ENCODE results near the gene TXNRD2.
"Not testable (repeated sequence)": the region's sequence is repeated elsewhere in the genome, so short reads cannot be mapped to it uniquely, and the experiment has no call there.

The TXNRD2 gene

DNA sequence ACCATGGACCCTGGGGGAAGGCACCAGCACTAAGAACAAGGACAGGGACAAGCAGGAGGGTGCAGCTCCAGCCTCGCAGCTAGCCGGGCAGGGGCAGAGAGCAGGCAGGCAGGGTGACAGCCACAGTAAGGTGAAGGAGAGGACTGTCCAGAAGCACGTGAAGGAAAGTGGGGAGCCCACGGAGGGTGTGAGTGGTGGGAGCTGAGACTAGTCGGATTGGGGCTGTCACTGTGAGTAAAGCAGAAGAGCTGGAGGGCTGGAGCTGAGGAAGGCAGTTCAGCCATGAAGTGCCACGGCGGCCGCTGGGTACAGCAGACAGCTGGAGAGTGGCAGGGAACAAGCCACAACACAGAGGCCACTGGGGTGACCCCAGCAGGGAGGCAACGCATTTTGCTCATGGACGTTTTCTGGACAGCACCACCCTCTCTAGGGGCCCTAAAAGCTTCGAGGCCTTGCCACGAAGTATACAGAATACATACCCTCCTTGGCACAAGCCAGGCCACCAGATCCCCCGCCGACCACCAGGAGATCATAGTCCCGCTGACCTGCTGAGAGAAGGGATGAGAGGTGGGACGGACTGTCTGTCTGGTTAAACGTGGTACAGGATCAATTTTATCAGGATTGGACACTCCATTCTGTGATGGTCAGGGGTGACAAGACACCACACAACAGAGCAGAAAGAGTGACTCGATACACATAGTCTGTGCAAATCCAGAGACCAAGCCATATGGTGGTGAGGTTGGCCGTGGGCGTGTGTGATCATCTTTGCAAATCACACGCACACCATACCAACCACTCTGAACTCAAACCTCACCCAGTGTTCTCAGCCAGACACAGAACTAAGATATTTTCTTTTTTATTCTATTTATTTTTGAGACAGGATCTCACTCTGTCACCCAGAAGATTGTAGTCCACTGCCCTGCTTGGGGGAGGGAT lies 10.8 kb downstream of the TXNRD2 start:
- DNase-seq (ENCODE audit: low spot score) = peak; percentile 18
- in situ Hi-C loops (cut with MboI; ENCODE audit: low sequenced_read_pairs, unreplicated experiment) = no loop called here
- TF ChIP-seq, protein P1, sequence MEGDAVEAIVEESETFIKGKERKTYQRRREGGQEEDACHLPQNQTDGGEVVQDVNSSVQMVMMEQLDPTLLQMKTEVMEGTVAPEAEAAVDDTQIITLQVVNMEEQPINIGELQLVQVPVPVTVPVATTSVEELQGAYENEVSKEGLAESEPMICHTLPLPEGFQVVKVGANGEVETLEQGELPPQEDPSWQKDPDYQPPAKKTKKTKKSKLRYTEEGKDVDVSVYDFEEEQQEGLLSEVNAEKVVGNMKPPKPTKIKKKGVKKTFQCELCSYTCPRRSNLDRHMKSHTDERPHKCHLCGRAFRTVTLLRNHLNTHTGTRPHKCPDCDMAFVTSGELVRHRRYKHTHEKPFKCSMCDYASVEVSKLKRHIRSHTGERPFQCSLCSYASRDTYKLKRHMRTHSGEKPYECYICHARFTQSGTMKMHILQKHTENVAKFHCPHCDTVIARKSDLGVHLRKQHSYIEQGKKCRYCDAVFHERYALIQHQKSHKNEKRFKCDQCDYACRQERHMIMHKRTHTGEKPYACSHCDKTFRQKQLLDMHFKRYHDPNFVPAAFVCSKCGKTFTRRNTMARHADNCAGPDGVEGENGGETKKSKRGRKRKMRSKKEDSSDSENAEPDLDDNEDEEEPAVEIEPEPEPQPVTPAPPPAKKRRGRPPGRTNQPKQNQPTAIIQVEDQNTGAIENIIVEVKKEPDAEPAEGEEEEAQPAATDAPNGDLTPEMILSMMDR (IDR thresholded peaks at IDR 0.05; ENCODE audit: borderline replicate concordance, control extremely low read depth, extremely low read depth, insufficient read depth, missing control alignments) = no peak

DNA sequence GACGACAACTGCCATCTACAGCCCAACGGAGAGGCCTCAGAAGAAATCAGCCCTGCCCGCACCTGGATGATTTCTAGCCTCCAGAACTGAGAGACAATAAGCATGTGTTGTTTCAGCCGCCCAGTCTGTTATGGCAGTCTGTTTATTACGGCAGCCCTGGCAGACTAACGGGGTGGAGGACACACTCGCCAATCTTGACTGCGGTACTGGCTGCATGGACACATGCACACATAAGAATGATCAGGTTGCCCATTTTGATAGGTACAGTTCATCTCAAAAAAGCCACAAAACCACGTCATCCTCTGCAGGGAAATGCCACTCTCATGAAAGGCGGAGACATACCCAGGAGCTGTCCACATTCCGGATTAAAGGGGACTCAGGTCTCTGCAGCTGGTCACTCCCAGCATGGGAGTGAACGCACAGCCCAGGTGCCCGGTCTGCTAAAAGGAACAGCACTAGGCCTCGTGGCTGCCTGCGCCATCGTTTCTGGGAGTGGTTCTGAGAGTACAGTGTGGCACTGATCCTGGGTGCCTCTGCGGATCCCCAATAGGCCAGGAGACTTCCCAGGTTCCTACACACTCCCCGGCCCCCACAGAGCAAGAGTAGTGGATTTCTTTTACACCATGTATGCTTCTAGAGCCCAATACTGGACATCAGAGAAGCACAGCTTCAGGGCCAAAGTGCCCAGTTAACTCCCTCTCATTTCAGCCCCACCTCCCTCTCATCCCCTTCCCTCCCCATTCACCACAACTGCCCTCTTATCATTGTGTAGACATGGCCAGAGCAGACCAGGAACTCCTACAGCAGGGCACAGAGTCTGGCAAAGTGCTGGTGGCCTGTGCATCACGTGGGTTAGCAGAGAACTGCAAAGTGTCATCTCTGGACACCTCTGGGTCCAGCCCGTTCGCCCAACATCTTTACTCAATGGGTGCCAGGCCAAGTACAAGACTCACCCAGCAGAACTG lies 11.8 kb downstream of the TXNRD2 start:
- TF ChIP-seq, protein P1 (IDR thresholded peaks at IDR 0.05; ENCODE audit: borderline replicate concordance, control extremely low read depth, extremely low read depth, insufficient read depth, missing control alignments) = no peak
- in situ Hi-C loops (cut with MboI; ENCODE audit: low sequenced_read_pairs, unreplicated experiment) = no loop called here

DNA sequence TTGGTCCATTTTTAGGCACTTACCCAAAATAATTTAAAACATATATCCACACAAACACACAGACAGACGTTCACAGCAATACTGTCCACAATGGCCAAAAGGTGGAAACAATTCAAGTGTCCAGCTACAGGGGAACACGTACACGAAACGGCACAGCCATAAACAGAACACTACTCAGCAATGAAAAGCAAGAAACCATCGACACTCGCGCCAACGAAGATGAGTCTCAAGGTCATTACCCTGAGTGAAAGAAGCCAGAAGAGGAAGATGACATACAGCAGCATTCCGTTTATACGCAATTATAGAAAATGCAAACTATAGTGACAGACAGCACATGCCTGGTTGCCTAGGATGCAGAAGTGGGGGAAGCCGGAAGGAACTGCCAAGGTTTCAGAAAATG lies 13.4 kb downstream of the TXNRD2 start:
- in situ Hi-C loops (cut with MboI; ENCODE audit: low sequenced_read_pairs, unreplicated experiment) = no loop called here
- TF ChIP-seq, protein P1 (IDR thresholded peaks at IDR 0.05; ENCODE audit: borderline replicate concordance, control extremely low read depth, extremely low read depth, insufficient read depth, missing control alignments) = no peak

More for the DNA sequence above, 11.8 kb downstream of the TXNRD2 start:
- DNase-seq (ENCODE audit: low spot score) = peak; percentile 8

DNA sequence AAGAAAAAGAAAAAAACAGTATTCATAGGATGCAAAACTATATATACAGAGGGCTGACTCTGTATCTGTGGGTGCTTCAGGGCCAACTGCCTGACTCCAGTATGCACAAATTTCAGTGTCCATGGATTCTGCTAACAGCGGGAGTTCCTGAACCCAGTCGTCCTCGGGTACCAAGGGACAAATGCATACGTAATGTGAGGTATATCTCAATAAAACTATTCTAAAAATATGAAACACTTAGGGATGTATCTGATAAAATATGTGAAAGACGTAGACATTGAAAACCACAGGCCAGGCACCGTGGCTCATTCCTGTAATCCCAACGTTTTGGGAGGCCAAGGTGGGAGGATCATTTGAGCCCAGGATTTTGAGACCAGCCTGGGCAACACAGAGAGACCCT lies 13.9 kb downstream of the TXNRD2 start:
- peak; percentile 4 for DNase-seq (ENCODE audit: low spot score)
- TF ChIP-seq, protein P1 (IDR thresholded peaks at IDR 0.05; ENCODE audit: borderline replicate concordance, control extremely low read depth, extremely low read depth, insufficient read depth, missing control alignments) = no peak
- in situ Hi-C loops (cut with MboI; ENCODE audit: low sequenced_read_pairs, unreplicated experiment) = no loop called here

More for the DNA sequence above, 13.4 kb downstream of the TXNRD2 start:
- DNase-seq (ENCODE audit: low spot score) = peak; percentile 2

DNA sequence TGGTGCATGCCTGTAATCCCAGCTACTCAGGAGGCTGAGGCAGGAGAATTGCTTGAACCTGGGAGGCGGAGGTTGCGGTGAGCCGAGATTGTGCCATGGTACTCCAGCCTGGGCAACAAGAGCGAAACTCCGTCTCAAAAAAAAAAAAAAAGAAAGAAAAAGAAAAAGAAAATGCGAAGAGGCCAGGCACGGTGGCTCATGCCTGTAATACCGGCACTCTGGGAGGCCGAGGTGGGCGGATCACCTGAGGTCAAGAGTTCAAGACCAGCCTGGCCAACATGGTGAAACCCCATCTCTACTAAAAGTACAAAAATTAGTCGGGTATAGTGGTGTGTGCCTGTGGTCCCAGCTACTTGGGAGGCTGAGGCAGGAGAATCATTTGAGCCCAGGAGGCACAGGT lies 15.6 kb downstream of the TXNRD2 start:
- DNase-seq (ENCODE audit: low spot score); in situ Hi-C loops (cut with MboI; ENCODE audit: low sequenced_read_pairs, unreplicated experiment): not testable (repeated sequence)

DNA sequence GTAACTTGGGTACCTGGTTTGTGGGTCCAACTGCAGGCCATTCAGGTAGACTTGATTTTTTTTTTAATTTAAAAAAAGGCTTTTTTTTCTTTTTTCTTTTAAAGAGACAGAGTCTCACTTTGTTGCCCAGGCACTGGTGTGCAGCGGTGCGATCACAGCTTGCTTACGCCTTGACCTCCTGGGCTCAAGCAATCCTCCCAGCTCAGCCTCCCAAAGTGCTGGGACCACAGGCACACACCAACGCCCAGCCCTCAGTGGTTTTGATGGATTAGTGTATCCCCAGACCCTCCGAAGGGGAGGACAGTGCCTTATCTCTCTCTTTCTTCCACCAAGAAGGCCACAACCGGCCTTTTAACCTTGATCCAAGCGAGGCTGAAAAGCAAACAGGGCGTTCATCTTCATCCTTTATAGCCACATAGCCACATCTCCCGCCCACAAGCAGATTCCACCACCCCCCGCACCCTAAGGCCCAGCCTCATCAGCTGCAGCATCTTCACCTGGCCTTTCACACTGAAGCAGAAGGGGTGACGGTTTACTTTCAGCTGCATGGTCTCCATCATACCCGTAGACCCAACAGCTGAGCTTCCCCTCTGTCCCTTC lies 17.6 kb downstream of the TXNRD2 start:
- in situ Hi-C loops (cut with MboI; ENCODE audit: low sequenced_read_pairs, unreplicated experiment) = no loop called here
- DNase-seq (ENCODE audit: low spot score) = peak; percentile 5
- TF ChIP-seq, protein P1 (IDR thresholded peaks at IDR 0.05; ENCODE audit: borderline replicate concordance, control extremely low read depth, extremely low read depth, insufficient read depth, missing control alignments) = no peak
